K562 (cell line): ENCODE measurements around the gene CDHR2. TPM values are rescaled to one million over a fixed set of nuclear protein-coding genes. Genes with fewer than 3 reads are reported as not detected.

Source experiments
- ATAC-seq: fragments of 200-7000 bp; cut with Tn5 transposase; 3 replicates; pipeline ENCODE4 v1.9.1; 2020; ENCODE audit warnings: moderate library complexity
- BruUV-seq: library from RNA; stranded (reverse); fragments of 400-500 nt; replicated peaks from 2 replicates; lab custom pipeline; 2021; lab: Mats Ljungman, UMichigan
- CTCF ChIA-PET: fragments of 300-600 bp; formaldehyde crosslinking; extraction: SDS; loops from one replicate; lab custom pipeline; 2021; ENCODE audit warnings: low intra/inter-chr PET ratio; lab: Yijun Ruan, JAX
- POLR2A ChIA-PET: fragments of 300-600, 350-650 bp; sonication (Branson Sonifier 250); formaldehyde crosslinking; extraction: SDS; loops from one replicate; lab custom pipeline; 2021; ENCODE audit warnings: antibody characterized with exemption, inconsistent platforms; lab: Yijun Ruan, JAX
- DNase-seq, 4 experiments: peaks; one replicate each; pipeline versions ENCODE4 v3.0.0 to v3.0.0-alpha.2; 2011 to 2018; ENCODE audit warnings: low spot score in 3 of 4, mixed read lengths in 3 of 4; ENCODE audit errors: extremely low read depth in 1 of 4
- FAIRE-seq: peaks from 2 replicates; lab custom pipeline; 2011; peaks lifted over from hg19 to GRCh38; lab: Jason Lieb, UNC
- H2AFZ ChIP-seq: 2 replicates; pipeline ENCODE4 v1.6.0; 2011; ENCODE audit warnings: low read depth, low read length, control low read depth, inconsistent platforms
- H3K27ac ChIP-seq: fragments of 200-600 bp; 3 replicates; pipeline ENCODE4 v1.8.0; 2011; ENCODE audit warnings: low read depth, mild to moderate bottlenecking, control low read depth, inconsistent platforms, low read length, moderate library complexity, mixed read lengths; ENCODE audit errors: extremely low read depth
- H3K27me3 ChIP-seq, 2 experiments: fragments of 300-600 bp in 1 of 2; 2 replicates in 1 of 2; 3 replicates in 1 of 2; pipeline versions ENCODE4 v1.6.0 to v1.8.0; 2011; ENCODE audit warnings: inconsistent platforms in 2 of 2, low read length in 2 of 2, mild to moderate bottlenecking in 1 of 2, mixed read lengths in 1 of 2, moderate library complexity in 1 of 2; ENCODE audit not compliant: control insufficient read depth in 2 of 2, insufficient read depth in 2 of 2
- H3K36me3 ChIP-seq: fragments of 300-600 bp; 3 replicates; pipeline ENCODE4 v1.8.0; 2011; ENCODE audit warnings: mild to moderate bottlenecking, low read length, inconsistent platforms; ENCODE audit not compliant: control insufficient read depth, insufficient read depth
- H3K4me1 ChIP-seq, 2 experiments: fragments of 200-600 bp in 1 of 2; replicated peaks in 1 of 2; 2 replicates in 1 of 2; 3 replicates in 1 of 2; pipeline versions ENCODE4 v1.5.1 to v1.8.0; 2011; ENCODE audit warnings: inconsistent platforms in 2 of 2, low read length in 2 of 2, mild to moderate bottlenecking in 1 of 2, mixed read lengths in 1 of 2, moderate library complexity in 1 of 2; ENCODE audit not compliant: control insufficient read depth in 2 of 2, insufficient read depth in 2 of 2
- H3K4me2 ChIP-seq: 2 replicates; pipeline ENCODE4 v1.6.1; 2011; ENCODE audit warnings: low read length, control low read depth, inconsistent platforms, mixed read lengths; ENCODE audit not compliant: insufficient read depth
- H3K4me3 ChIP-seq: fragments of 200-600 bp; sonication (generic), shearing (Covaris generic); 2 replicates; pipeline ENCODE4 v1.5.1; 2016; ENCODE audit warnings: control low read depth, inconsistent platforms
- H3K79me2 ChIP-seq: fragments of 200-600 bp; 3 replicates; pipeline ENCODE4 v1.8.0; 2011; ENCODE audit warnings: low read length, inconsistent platforms; ENCODE audit not compliant: control insufficient read depth, insufficient read depth
- H3K9ac ChIP-seq, 2 experiments: 2 replicates each; pipeline versions ENCODE4 v1.6.0 to v1.6.1; 2011; ENCODE audit warnings: low read depth in 2 of 2, low read length in 2 of 2, control low read depth in 1 of 2, inconsistent platforms in 1 of 2, mild to moderate bottlenecking in 1 of 2, mixed read lengths in 1 of 2; ENCODE audit not compliant: insufficient read depth in 1 of 2
- H3K9me1 ChIP-seq: one replicate; pipeline ENCODE4 v1.6.0; 2011; ENCODE audit warnings: inconsistent platforms, mild to moderate bottlenecking, low read length, moderate library complexity; ENCODE audit not compliant: control insufficient read depth, insufficient read depth
- H3K9me3 ChIP-seq: replicated peaks from 2 replicates; pipeline ENCODE4 v1.5.1; 2011; ENCODE audit warnings: low read depth, low read length, inconsistent platforms; ENCODE audit not compliant: control insufficient read depth, insufficient read depth
- H4K20me1 ChIP-seq: replicated peaks from 2 replicates; pipeline ENCODE4 v1.6.1; 2011; ENCODE audit warnings: low read length, inconsistent platforms, mixed read lengths; ENCODE audit not compliant: control insufficient read depth, insufficient read depth
- ARHGAP35 ChIP-seq: fragments of 450-650 bp; IDR thresholded peaks from 2 replicates; pipeline ENCODE4 v1.6.1; 2018; ENCODE audit not compliant: partially characterized antibody
- BDP1 ChIP-seq: IDR thresholded peaks from 3 replicates; pipeline ENCODE4 v1.6.1; 2011; ENCODE audit not compliant: insufficient read length, insufficient read depth
- HES1 ChIP-seq: fragments of 450-650 bp; IDR thresholded peaks from 2 replicates; pipeline ENCODE4 v1.6.1; 2016; ENCODE audit warnings: low read depth, mild to moderate bottlenecking, moderate library complexity
- KAT7 ChIP-seq: sonication (generic); formaldehyde crosslinking; IDR thresholded peaks from 2 replicates; pipeline ENCODE4 v1.8.0; 2022; ENCODE audit warnings: missing genetic modification reagents, mild to moderate bottlenecking, borderline replicate concordance
- KDM1A ChIP-seq, 2 experiments: fragments of 450-650 bp; IDR thresholded peaks; 2 replicates each; pipeline ENCODE4 v1.6.1; 2016; ENCODE audit warnings: mild to moderate bottlenecking in 2 of 2
- MEF2D ChIP-seq: conservative IDR thresholded peaks from 2 replicates; pipeline ENCODE4 v1.6.1; 2016; ENCODE audit warnings: low read depth, missing genetic modification characterization, missing compliant biosample characterization
- POLR2G ChIP-seq: fragments of 200-400 bp; formaldehyde crosslinking; IDR thresholded peaks from 2 replicates; pipeline ENCODE4 v1.6.1; 2017; ENCODE audit warnings: low read depth, mild to moderate bottlenecking, antibody characterized with exemption, low read length, moderate library complexity
- RNF2 ChIP-seq: sonication (generic); IDR thresholded peaks from 2 replicates; pipeline ENCODE4 v1.6.1; 2016
- RUNX1 ChIP-seq: sonication (generic); IDR thresholded peaks from 2 replicates; pipeline ENCODE4 v1.6.1; 2016; ENCODE audit warnings: antibody characterized with exemption, low read depth
- SMARCB1 ChIP-seq: IDR thresholded peaks from 2 replicates; pipeline ENCODE4 v1.6.1; 2011; ENCODE audit warnings: improper control_type of control experiment, low read depth; ENCODE audit not compliant: insufficient read length
- SPI1 ChIP-seq: IDR thresholded peaks from 2 replicates; pipeline ENCODE4 v1.6.1; 2011; ENCODE audit warnings: low read depth, low read length, control low read depth, borderline replicate concordance
- STAT5B ChIP-seq: fragments of 250-450 bp; sonication (Bioruptor Pico); IDR thresholded peaks from 2 replicates; pipeline ENCODE4 v1.8.0; 2021; ENCODE audit warnings: mild to moderate bottlenecking, inconsistent platforms
- TFAP4 ChIP-seq: sonication (generic); formaldehyde crosslinking; IDR thresholded peaks from 2 replicates; pipeline ENCODE4 v1.8.0; 2022; ENCODE audit warnings: missing genetic modification reagents, mild to moderate bottlenecking, moderate library complexity, borderline replicate concordance
- THRAP3 ChIP-seq: fragments of 450-650 bp; IDR thresholded peaks from 2 replicates; pipeline ENCODE4 v1.6.1; 2016; ENCODE audit warnings: mild to moderate bottlenecking, inconsistent platforms, borderline replicate concordance
- USF1 ChIP-seq: sonication (generic); formaldehyde crosslinking; IDR thresholded peaks from 2 replicates; pipeline ENCODE4 v1.9.0; 2022; ENCODE audit warnings: mild to moderate bottlenecking, missing genetic modification reagents
- XRCC4 ChIP-seq: IDR thresholded peaks from one replicate; pipeline ENCODE4 v1.6.1; 2011; ENCODE audit not compliant: insufficient read depth, insufficient read length; ENCODE audit errors: extremely low read depth
- ZNF253 ChIP-seq: fragments of 250-450 bp; sonication (Bioruptor Pico); conservative IDR thresholded peaks from 2 replicates; pipeline ENCODE4 v1.6.1; 2021; ENCODE audit warnings: mild to moderate bottlenecking
- ZNF277 ChIP-seq: fragments of 250-450 bp; sonication (Bioruptor Pico); IDR thresholded peaks from 2 replicates; pipeline ENCODE4 v1.8.0; 2022; ENCODE audit warnings: inconsistent platforms, mild to moderate bottlenecking, moderate library complexity, borderline replicate concordance
- ZNF668 ChIP-seq: fragments of 250-450 bp; sonication (Bioruptor Pico); IDR thresholded peaks from 2 replicates; pipeline ENCODE4 v1.8.0; 2022; ENCODE audit warnings: mild to moderate bottlenecking, inconsistent platforms
- WGBS: fragments of 100-300 bp; shearing (Covaris generic); methylation state at CpG from one replicate; pipeline ENCODE4 v1.1.6; 2016; ENCODE audit warnings: low coverage, mixed read lengths; ENCODE audit not compliant: insufficient coverage; ENCODE audit errors: missing lambda C conversion rate; 5-methylcytosine and 5-hydroxymethylcytosine counted together
- in situ Hi-C: fragments of 300-500 bp; cut with MboI; formaldehyde crosslinking; loops from 4 replicates; pipeline ENCODE4 v1.15.0; 2018; ENCODE audit warnings: inconsistent platforms, mixed read lengths
- intact Hi-C: fragments of 100-400 bp; cut with micrococcal nuclease; formaldehyde crosslinking; loops from 2 replicates; pipeline ENCODE4 v1.14.2; 2022
- polyA plus RNA-seq, 8 experiments: library from polyadenylated mRNA; depleted of rRNA in 4 of 8; stranded (reverse) in 5 of 8; unstranded in 3 of 8; fragments of >200 nt; fragmentation: Nextera tagmentation in 2 of 8; fragmentation: Illumina TruSeq in 1 of 8; extraction: Ambion mirVana in 2 of 8; extraction: Trizol in 1 of 8; gene quantifications; 2 replicates each; pipeline versions ENCODE4 v1.2.1 to v1.2.3, GENCODE V29; 2011 to 2014; ENCODE audit warnings: inconsistent platforms in 1 of 8, missing spikeins in 1 of 8
- total RNA-seq, 7 experiments: library from RNA; depleted of rRNA in 6 of 7; stranded (reverse); fragments of >200 nt in 6 of 7; fragmentation: Illumina TruSeq in 2 of 7; extraction: Trizol in 2 of 7; gene quantifications; 2 replicates each; pipeline versions ENCODE4 v1.2.1 to v1.2.3, GENCODE V29; 2011 to 2021; ENCODE audit warnings: low replicate concordance in 1 of 7

CDHR2 gene
- total and polyA plus RNA-seq, 9 of the 15 experiments (the other 6 are each of a cell fraction or from before 2014, with no cell fraction given), result 0.01 to 0.62 (median 0.09) TPM; not detected in 2

GRCh38 chr5:176550275-176550831, 1.2 kb downstream of the CDHR2 start:
- CTCF ChIA-PET, result no interaction called here
- Histone ChIP-seq H3K4me1 (peaks cover 0 to 26% of the 10 kb centered on the region in 2 experiments; a peak in 3 of 5 replicates), H3K4me2 (no peak overlapping the region)

More at GRCh38 chr5:176550275-176550831, 1.2 kb downstream of the CDHR2 start:
- Histone ChIP-seq H3K36me3 (no peaks in the 10 kb centered on the region; the same call in 2 of the 3 replicates), H4K20me1 (no peaks in the 10 kb centered on the region; the same call in 1 of the 2 replicates), H3K4me3 (no peak overlapping the region), H3K9me1 (no peaks in the 10 kb centered on the region), H3K9ac (peak overlapping the region in 1 of 2 experiments; percentile 74; a peak in 2 of 4 replicates), H3K27me3 (peaks cover 26 to 49% of the 10 kb centered on the region in 2 experiments), H2AFZ (no peak overlapping the region), H3K79me2 (no peaks in the 10 kb centered on the region), H3K27ac (no peak overlapping the region), H3K9me3 (no peaks in the 10 kb centered on the region)
- in situ Hi-C loops (no loop called here), intact Hi-C loops (no loop called here)
- DNase-seq (no peak), ATAC-seq (no peak), FAIRE-seq (no peak)
- 9% methylated on average over 16 of the region's 16 CpGs for WGBS
- POLR2A ChIA-PET, result interaction anchor here (0.7 kb wide), 1 partner anchor 11 kb away, joined by 3 read pairs; no protein-coding TSS in a partner anchor
- no TSS peak for BruUV-seq
- TF ChIP-seq BDP1 (no peak), USF1 (CRISPR knock-in tag) (no peak), HES1 (no peak), TFAP4 (0 out of 2 replicates have a peak, but pooled peaks have one; percentile 14), ZNF253 (no peak), ARHGAP35 (no peak), KAT7 (CRISPR knock-in tag) (no peak), POLR2G (peak; percentile 71), THRAP3 (no peak), KDM1A (IDR thresholded peaks at IDR 0.05) (no peak), RNF2 (no peak), RUNX1 (no peak), XRCC4 (no peak), ZNF277 (no peak), ZNF668 (CRISPR knock-in tag) (no peak), MEF2D (tag) (no peak), STAT5B (CRISPR knock-in tag) (no peak), SMARCB1 (no peak), SPI1 (peak; percentile 88)
